HG02970 (cell line): ENCODE measurements around the gene HGF.
"Not testable (repeated sequence)": the region's sequence is repeated elsewhere in the genome, so short reads cannot be mapped to it uniquely, and the experiment has no call there.

Experiments used
- ATAC-seq: cut with Tn5 transposase; IDR thresholded peaks from one replicate; pipeline ENCODE4 v1.9.1; 2021; ENCODE audit warnings: mild to moderate bottlenecking, moderate library complexity, moderate number of reproducible peaks; ENCODE audit not compliant: unreplicated experiment, low FRiP score

The HGF gene

GRCh38 chr7:81769891-81770727 lies at the start of gene HGF:
TSS of gene HGF (minus strand) at chr7:81770047. CDS start at chr7:81769971, 76 bp downstream.
- ATAC-seq, result no peak

- no peak for ATAC-seq
Measured at GRCh38 chr7:81816312-81816711, 46.5 kb upstream of the HGF start.

- ATAC-seq, result peak; percentile 76
Measured at GRCh38 chr7:81812866-81813476, 43.1 kb upstream of the HGF start.

- no peak for ATAC-seq
Measured at GRCh38 chr7:81811956-81812865, 42.4 kb upstream of the HGF start.

- no peak for ATAC-seq
Measured at GRCh38 chr7:81810476-81811155, 40.8 kb upstream of the HGF start.

GRCh38 chr7:81808310-81808709 lies 38.5 kb upstream of the HGF start:
- not testable (repeated sequence) for ATAC-seq

GRCh38 chr7:81803267-81803666 lies 33.4 kb upstream of the HGF start:
- ATAC-seq, result no peak

GRCh38 chr7:81802251-81802650 lies 32.4 kb upstream of the HGF start:
- ATAC-seq, result no peak

- ATAC-seq, result no peak
Measured at GRCh38 chr7:81801532-81801931, 31.7 kb upstream of the HGF start.

- no peak for ATAC-seq
Measured at GRCh38 chr7:81791568-81792518, 22.0 kb upstream of the HGF start.

GRCh38 chr7:81790686-81791085 lies 20.8 kb upstream of the HGF start:
- ATAC-seq, result no peak

- no peak for ATAC-seq
Measured at GRCh38 chr7:81790120-81790500, 20.3 kb upstream of the HGF start.

- ATAC-seq, result no peak
Measured at GRCh38 chr7:81789406-81790119, 19.7 kb upstream of the HGF start.

GRCh38 chr7:81788246-81788645 lies 18.4 kb upstream of the HGF start:
- ATAC-seq, result no peak

- ATAC-seq, result no peak
Measured at GRCh38 chr7:81783818-81784217, 14.0 kb upstream of the HGF start.

- no peak for ATAC-seq
Measured at GRCh38 chr7:81780914-81781693, 11.3 kb upstream of the HGF start.

- no peak for ATAC-seq
Measured at GRCh38 chr7:81779706-81780105, 9.9 kb upstream of the HGF start.

GRCh38 chr7:81777697-81778096 lies 7.8 kb upstream of the HGF start:
- ATAC-seq, result no peak
